Body of pancreas (tissue), 4 donors: ENCODE results near the gene LRIG2. TPM values are rescaled to one million over a fixed set of nuclear protein-coding genes. Genes with fewer than 3 reads are reported as not detected.

ENCODE experiments used
- ATAC-seq: fragments of 150-250 bp; one replicate; pipeline ENCODE4 v1.9.1; 2016
- DNase-seq, 4 donors: peaks; one replicate each; pipeline ENCODE4 v3.0.0-alpha.2; 2019
- H3K27ac ChIP-seq, 4 donors: fragments of 200-600 bp; sonication (generic); 1 replicate in 3 of 4; 2 replicates in 1 of 4; pipeline versions ENCODE4 v1.5.1 to v1.6.1; 2016 to 2019; ENCODE audit warnings: mild to moderate bottlenecking in 1 of 4, mixed read lengths in 1 of 4, moderate library complexity in 1 of 4
- H3K27me3 ChIP-seq, 2 donors: fragments of 200-600 bp; sonication (generic); one replicate each; pipeline ENCODE4 v1.6.0; 2016; ENCODE audit warnings: mild to moderate bottlenecking in 1 of 2
- H3K36me3 ChIP-seq, 2 donors: fragments of 200-600 bp; sonication (generic); replicated peaks in 1 of 2; 2 replicates each; pipeline ENCODE4 v1.5.1; 2016; ENCODE audit warnings: low read depth in 2 of 2; ENCODE audit not compliant: insufficient read depth in 1 of 2
- H3K4me1 ChIP-seq: fragments of 200-600 bp; sonication (generic); one replicate; pipeline ENCODE4 v1.6.0; 2016
- H3K4me3 ChIP-seq, 2 donors: fragments of 200-600 bp; sonication (generic); 1 replicate in 1 of 2; 2 replicates in 1 of 2; pipeline ENCODE4 v1.5.1; 2016 to 2019
- H3K9me3 ChIP-seq, 3 donors: fragments of 200-600 bp; sonication (generic); 1 replicate in 2 of 3; 2 replicates in 1 of 3; pipeline ENCODE4 v1.5.1; 2016
- CTCF ChIP-seq, 7 experiments: fragments of 450-650 bp in 4 of 7; fragments of 200-600 bp in 3 of 7; sonication (generic) in 3 of 7; IDR thresholded peaks; one replicate each; pipeline ENCODE4 v1.5.1; 2016 to 2019; ENCODE audit warnings: antibody characterized with exemption in 7 of 7
- POLR2A ChIP-seq, 3 donors: fragments of 450-650 bp; IDR thresholded peaks; one replicate each; pipeline ENCODE4 v1.6.1; 2016; ENCODE audit warnings: antibody characterized with exemption in 3 of 3, mild to moderate bottlenecking in 2 of 3
- whole genome bisulfite sequencing, 2 donors: methylation state at CpG; one replicate each; pipeline ENCODE4 v1.1.5; 2017; 5-methylcytosine and 5-hydroxymethylcytosine counted together
- intact Hi-C: fragments of 100-400 bp; cut with DNase I; formaldehyde crosslinking; loops from one replicate; pipeline ENCODE4 v1.15.1; 2023
- total RNA-seq, 2 donors: library from RNA; depleted of rRNA; stranded (reverse); fragments of >200 nt; gene quantifications; one replicate each; pipeline ENCODE4 v1.1.0, GENCODE V29; 2016

The LRIG2 gene
- total RNA-seq, 2 donors from 2014 or later, result 8.6 to 9.9 TPM

GRCh38 chr1:113124366-113124765 is 51.4 kb downstream of the LRIG2 start:
- ATAC-seq, result no peak
- 22 to 31% methylated on average over 1 of the region's 1 CpG for WGBS, 2 donors
- Histone ChIP-seq H3K27ac (no peak overlapping the region), H3K9me3 (no peaks in the 10 kb centered on the region), H3K4me3 (no peak overlapping the region), H3K27me3 (no peaks in the 10 kb centered on the region), H3K4me1 (peaks cover 31% of the 10 kb centered on the region), H3K36me3 (peaks cover 0 to 15% of the 10 kb centered on the region in 2 donors)
- TF ChIP-seq CTCF (IDR thresholded peaks at IDR 0.05) (no peak), POLR2A (IDR thresholded peaks at IDR 0.05) (no peak)
- intact Hi-C loops, result no loop called here
- DNase-seq, result no peak

- DNase-seq (no peak), ATAC-seq (no peak)
- intact Hi-C loops, result no loop called here
- Histone ChIP-seq H3K36me3 (peaks cover 0 to 7% of the 10 kb centered on the region in 2 donors), H3K9me3 (no peaks in the 10 kb centered on the region), H3K27ac (no peak overlapping the region), H3K27me3 (no peaks in the 10 kb centered on the region), H3K4me3 (no peak overlapping the region), H3K4me1 (peaks cover 31% of the 10 kb centered on the region)
- TF ChIP-seq POLR2A (IDR thresholded peaks at IDR 0.05) (no peak), CTCF (IDR thresholded peaks at IDR 0.05) (no peak)
- 29 to 39% methylated on average over 3 of the region's 3 CpGs for WGBS, 2 donors
Observed at GRCh38 chr1:113125517-113125916, 52.5 kb downstream of the LRIG2 start.

GRCh38 chr1:113126207-113126606 is 53.2 kb downstream of the LRIG2 start:
- DNase-seq, result no peak
- no peak for ATAC-seq
- WGBS, 2 donors, result 39 to 56% methylated on average over 2 of the region's 2 CpGs
- no peaks in the 10 kb centered on the region for H3K27me3 ChIP-seq
- H3K4me1 ChIP-seq, result peaks cover 31% of the 10 kb centered on the region
- H3K4me3 ChIP-seq, result no peak overlapping the region
- intact Hi-C loops, result no loop called here
- TF ChIP-seq POLR2A (IDR thresholded peaks at IDR 0.05), result no peak
- no peak for TF ChIP-seq CTCF (IDR thresholded peaks at IDR 0.05)
- peak overlapping the region in 1 of 4 donors; percentile 30 for H3K27ac ChIP-seq
- no peaks in the 10 kb centered on the region for H3K9me3 ChIP-seq
- peaks cover 0 to 6% of the 10 kb centered on the region in 2 donors for H3K36me3 ChIP-seq

- no peak overlapping the region for H3K27ac ChIP-seq
- intact Hi-C loops, result no loop called here
- H3K9me3 ChIP-seq, result no peaks in the 10 kb centered on the region
- H3K27me3 ChIP-seq, result no peaks in the 10 kb centered on the region
- ATAC-seq (no peak), DNase-seq (no peak)
- peaks cover 31% of the 10 kb centered on the region for H3K4me1 ChIP-seq
- H3K36me3 ChIP-seq, result peaks cover 0 to 5% of the 10 kb centered on the region in 2 donors
- 93 to 95% methylated on average over 2 of the region's 2 CpGs for WGBS, 2 donors
- H3K4me3 ChIP-seq, result no peak overlapping the region
- no peak for TF ChIP-seq CTCF (IDR thresholded peaks at IDR 0.05)
- TF ChIP-seq POLR2A (IDR thresholded peaks at IDR 0.05), result no peak
Observed at GRCh38 chr1:113128116-113128515, 55.1 kb downstream of the LRIG2 start.

GRCh38 chr1:113129529-113130185 is 56.7 kb downstream of the LRIG2 start:
- peaks cover 23% of the 10 kb centered on the region for H3K4me1 ChIP-seq
- no peaks in the 10 kb centered on the region for H3K27me3 ChIP-seq
- TF ChIP-seq POLR2A (IDR thresholded peaks at IDR 0.05), result no peak
- no peak for TF ChIP-seq CTCF (IDR thresholded peaks at IDR 0.05)
- no peaks in the 10 kb centered on the region for H3K9me3 ChIP-seq
- 91 to 100% methylated on average over 5 to 6 of the region's 6 CpGs for WGBS, 2 donors
- intact Hi-C loops, result no loop called here
- ATAC-seq (no peak), DNase-seq (no peak)
- H3K36me3 ChIP-seq, result peaks cover 0 to 2% of the 10 kb centered on the region in 2 donors
- H3K4me3 ChIP-seq, result no peak overlapping the region
- no peak overlapping the region for H3K27ac ChIP-seq
